Gastrocnemius medialis (tissue), 4 donors: ENCODE data around the gene APBB1. TPM values are rescaled to one million over a fixed set of nuclear protein-coding genes. Genes with fewer than 3 reads are reported as not detected.

Experiments used
- ATAC-seq, 2 donors: fragments of 150-250 bp; one replicate each; pipeline ENCODE4 v1.9.1; 2016
- DNase-seq, 2 donors: peaks; one replicate each; pipeline ENCODE4 v3.0.0-alpha.2; 2019
- H3K27ac ChIP-seq, 4 donors: fragments of 200-600 bp; sonication (generic); 1 replicate in 1 of 4; 2 replicates in 3 of 4; pipeline ENCODE4 v1.5.1; 2016 to 2018; ENCODE audit warnings: mild to moderate bottlenecking in 2 of 4, moderate library complexity in 1 of 4
- H3K27me3 ChIP-seq, 3 donors: fragments of 200-600 bp; sonication (generic) in 2 of 3; 1 replicate in 1 of 3; 2 replicates in 2 of 3; pipeline versions ENCODE4 v1.5.1 to v1.6.0; 2016 to 2019; ENCODE audit warnings: mild to moderate bottlenecking in 1 of 3, moderate library complexity in 1 of 3
- H3K36me3 ChIP-seq, 2 donors: fragments of 200-600 bp; sonication (generic) in 1 of 2; one replicate each; pipeline ENCODE4 v1.5.1; 2017 to 2018
- H3K4me1 ChIP-seq, 2 donors: fragments of 200-600 bp; sonication (generic) in 1 of 2; one replicate each; pipeline ENCODE4 v1.5.1; 2016 to 2017; ENCODE audit warnings: mild to moderate bottlenecking in 2 of 2
- H3K4me3 ChIP-seq, 4 donors: fragments of 200-600 bp; sonication (generic) in 3 of 4; 1 replicate in 1 of 4; 2 replicates in 3 of 4; pipeline ENCODE4 v1.5.1; 2016 to 2019; ENCODE audit warnings: mild to moderate bottlenecking in 2 of 4
- H3K9me3 ChIP-seq, 3 donors: fragments of 200-600 bp; sonication (generic) in 2 of 3; 1 replicate in 1 of 3; 2 replicates in 2 of 3; pipeline ENCODE4 v1.5.1; 2016 to 2019
- CTCF ChIP-seq, 5 experiments: fragments of 450-650 bp in 3 of 5; fragments of 200-600 bp in 2 of 5; sonication (generic) in 2 of 5; IDR thresholded peaks in 4 of 5; conservative IDR thresholded peaks in 1 of 5; 1 replicate in 4 of 5; 2 replicates in 1 of 5; pipeline ENCODE4 v1.5.1; 2016 to 2019; ENCODE audit warnings: antibody characterized with exemption in 5 of 5, mild to moderate bottlenecking in 3 of 5, moderate library complexity in 3 of 5
- POLR2A ChIP-seq, 2 donors: fragments of 450-650 bp; IDR thresholded peaks; one replicate each; pipeline ENCODE4 v1.6.1; 2017; ENCODE audit warnings: antibody characterized with exemption in 2 of 2, mild to moderate bottlenecking in 2 of 2, moderate library complexity in 2 of 2
- in situ Hi-C, 4 donors: fragments of 200-750 bp; cut with MboI; loops; one replicate each; pipeline versions ENCODE4 v1.15.0 to v1.8.0; 2017; ENCODE audit warnings: low sequenced_read_pairs in 4 of 4
- intact Hi-C: fragments of 100-400 bp; cut with DNase I; formaldehyde crosslinking; loops from one replicate; pipeline ENCODE4 v1.15.1; 2023; ENCODE audit warnings: low total_unique reads
- total RNA-seq, 4 donors: library from RNA; depleted of rRNA; stranded (reverse); fragments of >200 nt; gene quantifications; one replicate each; pipeline versions ENCODE4 v1.1.0 to v1.2.3, GENCODE V29; 2016

APBB1 gene
- total RNA-seq, 4 donors from 2014 or later: 18.5 to 49.2 (median 46.2) TPM

- in situ Hi-C loops (loop anchor here (5.0 to 25.0 kb wide), 6 partner anchors 59 to 341 kb away; partner anchors contain the start of genes CNGA4 (in 1 of the 4), FHIP1B (in 1 of the 4) and OR56A4 (in 1 of the 4)), intact Hi-C loops (loop anchor here (1.0 to 5.0 kb wide), 5 partner anchors 102 to 1717 kb away; partner anchors contain the start of gene OR51D1)
- H3K4me3 ChIP-seq: no peak overlapping the region
- H3K4me1 ChIP-seq: peaks cover 0 to 3% of the 10 kb centered on the region in 2 donors
- H3K36me3 ChIP-seq: no peaks in the 10 kb centered on the region
- TF ChIP-seq CTCF (IDR thresholded peaks at IDR 0.05 in 4 of 5, conservative IDR thresholded peaks at IDR 0.05 in 1 of 5): peak; percentile 79 to 96 (median 94)
- no peak for TF ChIP-seq POLR2A (IDR thresholded peaks at IDR 0.05)
- H3K27ac ChIP-seq: no peak overlapping the region
- DNase-seq (peak; percentile 18 to 39), ATAC-seq (peak; percentile 21 to 68)
- H3K9me3 ChIP-seq: no peaks in the 10 kb centered on the region
- H3K27me3 ChIP-seq: no peaks in the 10 kb centered on the region
These were observed 65.4 kb downstream of the APBB1 start for GRCh38 chr11:6353367-6353987.

- in situ Hi-C loops (loop anchor here (5.0 to 25.0 kb wide), 6 partner anchors 57 to 340 kb away; partner anchors contain the start of genes CNGA4 (in 1 of the 4), FHIP1B (in 1 of the 4) and OR56A4 (in 1 of the 4)), intact Hi-C loops (loop anchor here (2.0 to 5.0 kb wide), 4 partner anchors 359 to 1715 kb away; partner anchors contain the start of gene OR51D1)
- no peaks in the 10 kb centered on the region for H3K36me3 ChIP-seq
- no peaks in the 10 kb centered on the region for H3K9me3 ChIP-seq
- ATAC-seq (no peak), DNase-seq (no peak)
- no peak overlapping the region for H3K4me3 ChIP-seq
- H3K27ac ChIP-seq: no peak overlapping the region
- peaks cover 0 to 3% of the 10 kb centered on the region in 2 donors for H3K4me1 ChIP-seq
- H3K27me3 ChIP-seq: no peaks in the 10 kb centered on the region
- no peak for TF ChIP-seq POLR2A (IDR thresholded peaks at IDR 0.05)
- no peak for TF ChIP-seq CTCF (IDR thresholded peaks at IDR 0.05 in 4 of 5, conservative IDR thresholded peaks at IDR 0.05 in 1 of 5)
These were observed 67.0 kb downstream of the APBB1 start for GRCh38 chr11:6351782-6352382.

- Histone ChIP-seq H3K27ac (no peak overlapping the region), H3K27me3 (no peaks in the 10 kb centered on the region), H3K36me3 (no peaks in the 10 kb centered on the region), H3K4me3 (no peak overlapping the region), H3K9me3 (no peaks in the 10 kb centered on the region), H3K4me1 (peaks cover 0 to 3% of the 10 kb centered on the region in 2 donors)
- DNase-seq (no peak), ATAC-seq (no peak)
- TF ChIP-seq POLR2A (IDR thresholded peaks at IDR 0.05) (no peak), CTCF (IDR thresholded peaks at IDR 0.05 in 4 of 5, conservative IDR thresholded peaks at IDR 0.05 in 1 of 5) (no peak)
- in situ Hi-C loops (loop anchor here (5.0 to 25.0 kb wide), 6 partner anchors 56 to 338 kb away; partner anchors contain the start of genes CNGA4 (in 1 of the 4), FHIP1B (in 1 of the 4) and OR56A4 (in 1 of the 4)), intact Hi-C loops (loop anchor here (5.0 kb wide), 2 partner anchors 873 to 1228 kb away; no protein-coding TSS in a partner anchor)
These were observed 68.4 kb downstream of the APBB1 start for GRCh38 chr11:6350486-6350885.

- Histone ChIP-seq H3K27ac (peak overlapping the region in 1 of 4 donors; percentile 32), H3K27me3 (no peaks in the 10 kb centered on the region), H3K4me1 (peaks cover 0 to 3% of the 10 kb centered on the region in 2 donors), H3K9me3 (no peaks in the 10 kb centered on the region), H3K36me3 (no peaks in the 10 kb centered on the region), H3K4me3 (no peak overlapping the region)
- in situ Hi-C loops (loop anchor here (5.0 to 25.0 kb wide), 6 partner anchors 55 to 338 kb away; partner anchors contain the start of genes CNGA4 (in 1 of the 4), FHIP1B (in 1 of the 4) and OR56A4 (in 1 of the 4)), intact Hi-C loops (loop anchor here (5.0 kb wide), 2 partner anchors 873 to 1228 kb away; no protein-coding TSS in a partner anchor)
- peak in 1 of 2 donors; percentile 34 for DNase-seq
- ATAC-seq: peak in 1 of 2 donors; percentile 98
- TF ChIP-seq POLR2A (IDR thresholded peaks at IDR 0.05) (no peak), CTCF (IDR thresholded peaks at IDR 0.05 in 4 of 5, conservative IDR thresholded peaks at IDR 0.05 in 1 of 5) (no peak)
These were observed 68.9 kb downstream of the APBB1 start for GRCh38 chr11:6350043-6350442.
